ENCODE results near the gene TSR3. TPM values are rescaled to one million over a fixed set of nuclear protein-coding genes. Genes with fewer than 3 reads are reported as not detected.

TSR3 gene
- polyA plus RNA-seq, 1 of the 3 experiments (the other 2 are of a cell fraction) = 87.3 TPM

- Histone ChIP-seq H4K20me1 (ENCODE audit: insufficient read depth) (peaks cover 75% of the 10 kb centered on the region), H3K27me3 (ENCODE audit: insufficient read depth) (no peaks in the 10 kb centered on the region), H3K4me1 (ENCODE audit: control insufficient read depth in 1 of 2, insufficient read depth in 2 of 2, low read depth in 1 of 2, low read length in 1 of 2) (peaks cover 10 to 27% of the 10 kb centered on the region in 2 experiments; a peak in 2 of 4 replicates), H3K79me2 (ENCODE audit: insufficient read depth) (peaks cover 76% of the 10 kb centered on the region), H3K9ac (no peak overlapping the region; the same call in 1 of the 2 replicates), H3K27ac (ENCODE audit: low read depth in 2 of 2, low read length in 1 of 2) (no peak overlapping the region), H3K4me2 (peak overlapping the region; percentile 73), H3K9me3 (no peaks in the 10 kb centered on the region), H3K36me3 (replicated peaks in 1 of 2; ENCODE audit: control insufficient read depth in 1 of 2, insufficient read depth in 2 of 2, low read length in 1 of 2) (peaks cover 14 to 48% of the 10 kb centered on the region in 2 experiments), H2AFZ (ENCODE audit: low read depth) (no peak overlapping the region), H3K4me3 (ENCODE audit: low read depth in 2 of 2, low read length in 1 of 2) (no peak overlapping the region), H3K9me2 (no peaks in the 10 kb centered on the region), H3F3A (replicated peaks; ENCODE audit: insufficient read depth) (no peaks in the 10 kb centered on the region)
- TF ChIP-seq PBX3 (IDR thresholded peaks at IDR 0.05) = no peak
- POLR2A ChIA-PET = no interaction called here
- CTCF ChIA-PET = interaction anchor here (1.0 to 3.1 kb wide), 5 partner anchors 12 to 25 kb away, joined by 3 to 12 read pairs (median 4); no protein-coding TSS in a partner anchor
- no peak for DNase-seq
- WGBS (ENCODE audit: low lambda C conversion rate) = 50% methylated on average over 1 of the region's 16 CpGs
Observed at GRCh38 chr16:1312467-1312816, 39.2 kb downstream of the TSR3 start.

- CTCF ChIA-PET = interaction anchor here (1.0 to 3.1 kb wide), 5 partner anchors 11 to 26 kb away, joined by 3 to 12 read pairs (median 4); no protein-coding TSS in a partner anchor
Observed at GRCh38 chr16:1311738-1312466, 39.8 kb downstream of the TSR3 start.

More at GRCh38 chr16:1311738-1312466, 39.8 kb downstream of the TSR3 start:
- Histone ChIP-seq H3K9ac (peak overlapping the region; percentile 89; the same call in 1 of the 2 replicates), H3K27me3 (ENCODE audit: insufficient read depth) (no peaks in the 10 kb centered on the region), H2AFZ (ENCODE audit: low read depth) (no peak overlapping the region), H3K4me3 (ENCODE audit: low read depth in 2 of 2, low read length in 1 of 2) (peak overlapping the region; percentile 63 to 94), H3K79me2 (ENCODE audit: insufficient read depth) (peaks cover 71% of the 10 kb centered on the region), H3F3A (replicated peaks; ENCODE audit: insufficient read depth) (no peaks in the 10 kb centered on the region), H3K4me2 (peak overlapping the region; percentile 73), H3K9me3 (no peaks in the 10 kb centered on the region), H3K27ac (ENCODE audit: low read depth in 2 of 2, low read length in 1 of 2) (no peak overlapping the region; a peak in 1 of 4 replicates), H3K4me1 (ENCODE audit: control insufficient read depth in 1 of 2, insufficient read depth in 2 of 2, low read depth in 1 of 2, low read length in 1 of 2) (peaks cover 10 to 27% of the 10 kb centered on the region in 2 experiments; a peak in 2 of 4 replicates), H3K9me2 (no peaks in the 10 kb centered on the region), H3K36me3 (replicated peaks in 1 of 2; ENCODE audit: control insufficient read depth in 1 of 2, insufficient read depth in 2 of 2, low read length in 1 of 2) (peaks cover 10 to 43% of the 10 kb centered on the region in 2 experiments), H4K20me1 (ENCODE audit: insufficient read depth) (peaks cover 70% of the 10 kb centered on the region)
- TF ChIP-seq TCF12 (IDR thresholded peaks at IDR 0.05) = no peak
- no peak for TF ChIP-seq MEF2A (IDR thresholded peaks at IDR 0.05; ENCODE audit: borderline replicate concordance, low read depth)
- no peak for TF ChIP-seq USF2 (IDR thresholded peaks at IDR 0.05; ENCODE audit: borderline replicate concordance, low read depth, low read length)
- no peak for TF ChIP-seq YY1 (IDR thresholded peaks at IDR 0.05; ENCODE audit: low read depth)
- TF ChIP-seq EP300 (IDR thresholded peaks at IDR 0.05; ENCODE audit: borderline replicate concordance in 1 of 2, low read depth in 1 of 2, low read length in 1 of 2) = no peak
- TF ChIP-seq PBX3 (IDR thresholded peaks at IDR 0.05) = no peak
- TF ChIP-seq REST (IDR thresholded peaks at IDR 0.05; ENCODE audit: low read depth, low read length) = no peak
- no peak for TF ChIP-seq GATA2 (CRISPR knock-in tag; IDR thresholded peaks at IDR 0.05)
- no peak for TF ChIP-seq SMC3 (IDR thresholded peaks at IDR 0.05; ENCODE audit: low read depth, low read length)
- no peak for TF ChIP-seq NFIC (IDR thresholded peaks at IDR 0.05; ENCODE audit: borderline replicate concordance)
- no peak for TF ChIP-seq POLR2AphosphoS5 (IDR thresholded peaks at IDR 0.05; ENCODE audit: low read depth, low read length)
- TF ChIP-seq RXRA (IDR thresholded peaks at IDR 0.05; ENCODE audit: borderline replicate concordance, low read depth) = no peak
- no peak for TF ChIP-seq GABPA (IDR thresholded peaks at IDR 0.05; ENCODE audit: low read depth)
- POLR2A ChIA-PET = no interaction called here
- WGBS (ENCODE audit: low lambda C conversion rate) = 85% methylated on average over 27 of the region's 35 CpGs
- DNase-seq = no peak

Measured in SK-N-SH (cell line).